Pancreas (tissue), 10 donors: ENCODE results near the gene ENO4. TPM values are rescaled to one million over a fixed set of nuclear protein-coding genes. Genes with fewer than 3 reads are reported as not detected.

Experiments used
- ATAC-seq, 4 donors: fragments of 200-7000 bp; cut with Tn5 transposase; one replicate each; pipeline versions ENCODE4 v1.8.0 to v1.9.1; 2020; ENCODE audit warnings: mild to moderate bottlenecking in 4 of 4, moderate library complexity in 4 of 4
- DNase-seq, 6 donors: peaks; one replicate each; pipeline ENCODE4 v3.0.0-alpha.2; 2020
- FAIRE-seq: peaks from 2 replicates; lab custom pipeline; 2012; peaks lifted over from hg19 to GRCh38; lab: Jason Lieb, UNC
- H3K27ac ChIP-seq, 4 donors: fragments of 200-600 bp; sonication (generic); 1 replicate in 3 of 4; 2 replicates in 1 of 4; pipeline versions ENCODE4 v1.5.0 to v1.8.0; 2020
- H3K27me3 ChIP-seq, 4 donors: fragments of 200-600 bp; one replicate each; pipeline ENCODE4 v1.8.0; 2021
- H3K36me3 ChIP-seq, 3 donors: fragments of 200-600 bp; sonication (generic) in 1 of 3; one replicate each; pipeline versions ENCODE4 v1.5.0 to v1.8.0; 2020 to 2021
- H3K4me1 ChIP-seq, 3 donors: fragments of 200-600 bp; one replicate each; pipeline ENCODE4 v1.8.0; 2021
- H3K4me3 ChIP-seq, 4 donors: fragments of 200-600 bp; sonication (generic) in 2 of 4; one replicate each; pipeline versions ENCODE4 v1.5.0 to v1.8.0; 2020 to 2021
- H3K9me3 ChIP-seq, 4 donors: fragments of 200-600 bp; one replicate each; pipeline ENCODE4 v1.8.0; 2021
- CTCF ChIP-seq, 4 donors: fragments of 200-600 bp; sonication (generic) in 3 of 4; IDR thresholded peaks; one replicate each; pipeline versions ENCODE4 v1.5.0 to v1.8.0; 2021; ENCODE audit warnings: antibody characterized with exemption in 4 of 4
- WGBS, 2 donors: extraction: QIAGEN DNeasy Blood & Tissue Kit; methylation state at CpG; one replicate each; pipeline ENCODE4 v1.1.7; 2013; 5-methylcytosine and 5-hydroxymethylcytosine counted together
- intact Hi-C, 3 donors: fragments of 100-400 bp; cut with DNase I; formaldehyde crosslinking; loops; one replicate each; pipeline versions ENCODE4 v1.11.1 to v1.14.2; 2022
- polyA plus RNA-seq, 2 donors: library from polyadenylated mRNA; stranded (reverse); fragments of 200-250 nt; gene quantifications; one replicate each; pipeline ENCODE4 v1.2.3, GENCODE V29; 2013
- total RNA-seq, 6 donors: library from RNA; stranded (reverse); fragmentation: NEBNext Ultra II Directional in 4 of 6; extraction: Animal tissue kit (Norgen Biotek cat#: 25700) in 4 of 6; gene quantifications; one replicate each; pipeline versions ENCODE4 v1.2.1 to v1.2.4, GENCODE V29; 2021 to 2023
- donor health status: healthy with polysubstance abuse.
- donor health status: DM: no; HTN: no; CAD: no; lungs with moderate emphysema.
- donor health status: DM: no; HTN: no; CAD: no.
- donor health status: control.
- donor health status: control.
- donor health status: Bipolar disorder and iron deficiency.
- donor health status: DM: yes; HTN: yes; CAD: no.
- donor health status: DM: no; HTN: no; CAD: no.
- donor health status: DM: no; HTN: no; CAD: no.
- donor health status: DM: yes; HTN: yes; CAD: no.

Gene ENO4
- total and polyA plus RNA-seq, 8 donors = 0.15 to 0.71 (median 0.23) TPM

DNA sequence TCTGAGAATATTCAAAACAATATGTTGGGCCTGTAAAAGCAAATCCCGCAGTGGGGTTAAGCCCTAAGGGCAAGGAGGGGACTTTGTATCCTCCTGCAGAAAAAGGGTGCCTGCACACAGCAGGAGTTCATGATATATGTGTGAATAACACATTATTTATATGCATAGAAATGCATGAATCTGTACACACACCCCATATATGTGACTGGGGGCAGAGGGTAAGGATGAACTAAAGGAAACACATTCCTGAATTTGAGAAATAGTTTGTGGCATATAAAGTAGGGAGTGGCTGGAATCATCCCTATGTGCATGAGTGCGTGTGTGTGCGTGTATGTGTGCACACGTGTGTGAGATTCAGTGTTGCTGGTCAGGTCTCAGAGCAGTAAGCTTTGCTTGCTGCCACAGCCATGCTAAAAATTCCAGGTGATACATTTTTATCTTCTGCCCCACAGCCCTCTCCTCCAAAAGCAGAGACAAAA, 18.9 kb downstream of the ENO4 start:
- Histone ChIP-seq H3K27me3 (no peaks in the 10 kb centered on the region), H3K4me1 (no peaks in the 10 kb centered on the region), H3K9me3 (no peaks in the 10 kb centered on the region), H3K27ac (no peak overlapping the region), H3K4me3 (no peak overlapping the region), H3K36me3 (no peaks in the 10 kb centered on the region)
- DNase-seq (no peak), ATAC-seq (no peak), FAIRE-seq (no peak)
- no peak for TF ChIP-seq CTCF (IDR thresholded peaks at IDR 0.05)
- WGBS, 2 donors = 63 to 68% methylated on average over 4 of the region's 4 CpGs
- intact Hi-C loops = no loop called here

DNA sequence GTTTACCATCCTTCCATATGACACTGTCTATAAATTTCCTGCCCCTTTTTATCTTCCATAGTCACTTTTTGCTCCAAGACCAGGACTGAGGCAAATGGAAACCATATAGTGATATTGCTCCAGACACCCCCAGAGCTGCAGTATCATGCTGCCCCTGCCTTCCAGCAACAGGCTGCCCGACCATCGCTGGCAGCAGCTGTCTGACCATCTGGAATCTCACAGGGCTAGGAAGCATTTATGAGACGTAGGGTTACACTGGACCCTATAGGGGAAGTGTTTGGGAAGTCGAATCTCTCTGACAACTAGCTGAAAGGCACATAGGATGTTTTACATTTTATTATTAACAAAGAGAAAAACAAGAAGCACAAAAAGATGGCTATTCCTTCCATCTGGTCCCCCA, 19.4 kb downstream of the ENO4 start:
- TF ChIP-seq CTCF (IDR thresholded peaks at IDR 0.05) = no peak
- Histone ChIP-seq H3K36me3 (no peaks in the 10 kb centered on the region), H3K27ac (no peak overlapping the region), H3K4me3 (no peak overlapping the region), H3K9me3 (no peaks in the 10 kb centered on the region), H3K27me3 (no peaks in the 10 kb centered on the region), H3K4me1 (no peaks in the 10 kb centered on the region)
- 42 to 45% methylated on average over 4 of the region's 4 CpGs for WGBS, 2 donors
- DNase-seq (no peak), ATAC-seq (no peak), FAIRE-seq (no peak)
- intact Hi-C loops = no loop called here

- TF ChIP-seq CTCF (IDR thresholded peaks at IDR 0.05) = no peak
- intact Hi-C loops = no loop called here
- Histone ChIP-seq H3K9me3 (no peaks in the 10 kb centered on the region), H3K27me3 (no peaks in the 10 kb centered on the region), H3K27ac (no peak overlapping the region), H3K4me3 (no peak overlapping the region), H3K4me1 (no peaks in the 10 kb centered on the region), H3K36me3 (no peaks in the 10 kb centered on the region)
- ATAC-seq (no peak), DNase-seq (no peak), FAIRE-seq (no peak)
- 89 to 94% methylated on average over 2 of the region's 2 CpGs for WGBS, 2 donors
Measured at GRCh38 chr10:116870949-116871348, 21.6 kb downstream of the ENO4 start.

DNA sequence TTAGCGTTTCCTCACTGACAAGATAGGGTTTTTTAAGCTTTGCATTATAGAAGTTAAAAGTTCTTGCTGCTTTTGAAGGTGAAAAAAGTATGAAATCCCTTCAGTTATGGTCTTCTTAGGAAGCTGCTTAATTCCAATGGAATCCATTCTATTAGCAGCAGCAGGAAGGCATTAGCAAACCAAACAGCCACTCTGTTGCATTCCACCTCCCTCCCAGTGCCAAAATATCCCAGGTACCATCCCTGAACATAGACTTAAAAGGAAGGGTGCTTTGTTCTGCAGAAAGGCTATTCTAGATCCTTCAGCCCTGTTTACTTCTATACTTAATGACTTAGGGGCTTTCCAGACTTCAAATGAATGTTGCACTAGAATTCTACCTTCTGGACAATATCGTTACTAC, 23.8 kb downstream of the ENO4 start:
- H3K4me1 ChIP-seq = no peaks in the 10 kb centered on the region
- ATAC-seq = no peak
- no peaks in the 10 kb centered on the region for H3K27me3 ChIP-seq
- H3K9me3 ChIP-seq = no peaks in the 10 kb centered on the region
- no peak for DNase-seq
- H3K4me3 ChIP-seq = no peak overlapping the region
- no peaks in the 10 kb centered on the region for H3K36me3 ChIP-seq
- intact Hi-C loops = no loop called here
- no peak overlapping the region for H3K27ac ChIP-seq
- no peak for FAIRE-seq
- WGBS, 2 donors = 44 to 51% methylated on average over 2 of the region's 2 CpGs
- TF ChIP-seq CTCF (IDR thresholded peaks at IDR 0.05) = no peak

DNA sequence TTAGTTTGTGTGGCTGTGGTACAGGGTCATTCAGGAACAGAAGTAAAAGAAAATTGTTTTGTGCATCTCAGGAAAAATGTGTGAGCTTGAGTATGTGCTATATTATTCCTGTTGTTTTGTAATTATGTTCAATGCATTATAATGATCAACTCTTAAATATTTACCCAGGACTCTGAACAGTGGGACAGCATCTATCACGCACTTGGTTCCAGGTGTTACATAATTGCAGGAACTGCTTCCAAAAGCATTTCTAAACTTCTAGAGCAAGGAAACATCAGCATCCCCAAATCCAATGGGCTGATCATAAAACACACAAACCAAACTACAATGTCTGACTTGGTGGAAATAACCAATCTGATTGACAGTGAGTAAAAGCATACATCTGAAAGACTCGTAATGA, 26.6 kb downstream of the ENO4 start:
- ATAC-seq (no peak), FAIRE-seq (no peak), DNase-seq (no peak)
- no peak for TF ChIP-seq CTCF (IDR thresholded peaks at IDR 0.05)
- H3K4me1 ChIP-seq = no peaks in the 10 kb centered on the region
- H3K27me3 ChIP-seq = no peaks in the 10 kb centered on the region
- no peaks in the 10 kb centered on the region for H3K9me3 ChIP-seq
- H3K27ac ChIP-seq = no peak overlapping the region
- H3K36me3 ChIP-seq = no peaks in the 10 kb centered on the region
- WGBS, 2 donors = 67 to 79% methylated on average over 2 of the region's 2 CpGs
- intact Hi-C loops = no loop called here
- no peak overlapping the region for H3K4me3 ChIP-seq
